Activated CD8-positive, alpha-beta memory T cell treated with anti-CD3 and anti-CD28 coated beads, Interleukin-2, amount 50 U/mL, for 24 hours (primary cell): ENCODE results near the gene TMEM208.
A peak's percentile ranks its signal among the peaks of the same experiment; 100 is the strongest.

Experiments used
- DNase-seq: peaks from one replicate; pipeline ENCODE4 v3.0.0-alpha.2; 2020; ENCODE audit errors: extremely low read depth

Gene TMEM208

GRCh38 chr16:67226804-67227566 is at the start of gene TMEM208:
Gene TMEM208, plus strand, starts transcription at chr16:67227130. Its CDS starts 89 bp downstream, at chr16:67227219.
- DNase-seq, result peak; percentile 98

DNA sequence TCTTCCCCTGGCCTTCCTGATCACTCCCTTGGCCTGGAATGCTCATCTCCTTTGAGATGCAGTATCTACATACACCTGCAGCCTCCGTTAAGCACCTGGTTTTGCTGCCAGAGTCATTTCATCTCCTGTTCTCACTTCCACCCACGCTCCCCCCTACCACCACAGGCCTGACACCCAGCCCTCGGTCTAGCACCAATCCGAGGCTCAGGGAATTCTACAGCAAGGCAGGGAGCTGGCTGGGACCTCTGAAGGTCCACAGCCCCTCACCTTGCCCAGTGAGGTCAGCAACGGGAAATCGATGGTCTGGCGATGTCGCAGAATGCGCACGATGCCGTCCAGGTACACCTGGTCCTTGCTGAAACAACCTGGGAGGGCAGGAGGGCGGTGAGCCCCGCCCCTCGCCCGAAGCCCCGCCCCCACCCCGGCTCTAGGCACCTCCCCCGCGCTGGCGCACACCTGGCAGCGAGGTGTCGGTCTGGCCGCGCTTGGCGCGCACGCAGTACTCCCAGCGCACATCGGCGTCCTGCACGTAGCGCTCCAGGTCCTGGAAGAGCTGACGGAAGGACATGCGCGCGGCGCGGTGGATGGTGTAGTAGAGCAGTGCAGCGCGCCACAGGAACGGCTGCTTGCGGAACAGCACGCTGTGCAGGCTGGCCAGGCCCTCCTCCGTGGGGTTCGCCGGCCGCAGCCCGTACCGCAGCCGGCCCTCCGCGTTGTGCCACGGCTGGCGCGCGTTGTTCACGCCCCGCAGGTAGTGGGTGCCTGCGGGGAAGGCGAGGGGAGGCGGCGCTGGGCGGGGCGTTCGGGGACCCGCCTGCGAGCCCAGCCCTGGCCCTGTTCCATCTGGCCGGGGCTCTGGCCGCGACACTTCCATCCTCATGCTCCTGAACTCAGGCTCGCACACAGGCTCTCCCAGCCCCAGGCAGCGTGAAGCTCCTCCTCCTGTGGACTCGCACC is 48.9 kb upstream of the TMEM208 start:
- no peak for DNase-seq

DNA sequence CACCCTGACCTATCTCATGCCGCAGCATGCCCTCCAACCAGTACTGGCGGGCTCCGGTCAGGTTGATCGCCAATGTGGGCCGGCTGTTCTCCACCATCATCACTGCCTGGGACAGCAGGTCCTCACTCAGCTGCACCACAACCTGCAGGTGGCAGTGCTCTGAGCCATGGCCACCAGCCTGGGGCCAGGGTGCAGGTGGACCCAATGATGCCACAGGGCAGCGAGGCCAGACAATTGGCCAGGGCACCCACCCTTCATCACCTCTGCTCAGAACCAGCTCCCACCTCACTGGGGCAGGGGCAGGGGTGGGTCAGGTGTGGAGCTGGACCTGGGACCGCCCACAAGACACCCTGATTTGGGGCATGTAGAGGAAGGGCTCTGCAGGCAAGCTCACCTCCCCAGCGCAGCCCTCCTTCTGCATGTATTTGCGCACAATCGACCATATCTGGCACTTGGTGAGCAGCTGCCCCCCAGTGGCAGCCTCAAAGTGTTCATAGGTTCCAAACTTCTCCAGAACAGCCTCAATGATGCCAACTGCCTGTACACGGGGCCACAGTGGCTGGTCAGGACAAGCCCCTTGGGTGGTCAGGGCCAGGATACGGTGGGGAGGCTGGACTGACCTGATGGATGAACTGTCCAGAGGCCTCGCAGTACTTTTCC is 47.4 kb upstream of the TMEM208 start:
- DNase-seq, result no peak

- no peak for DNase-seq
Observed at GRCh38 chr16:67180166-67180565, 46.8 kb upstream of the TMEM208 start.

DNA sequence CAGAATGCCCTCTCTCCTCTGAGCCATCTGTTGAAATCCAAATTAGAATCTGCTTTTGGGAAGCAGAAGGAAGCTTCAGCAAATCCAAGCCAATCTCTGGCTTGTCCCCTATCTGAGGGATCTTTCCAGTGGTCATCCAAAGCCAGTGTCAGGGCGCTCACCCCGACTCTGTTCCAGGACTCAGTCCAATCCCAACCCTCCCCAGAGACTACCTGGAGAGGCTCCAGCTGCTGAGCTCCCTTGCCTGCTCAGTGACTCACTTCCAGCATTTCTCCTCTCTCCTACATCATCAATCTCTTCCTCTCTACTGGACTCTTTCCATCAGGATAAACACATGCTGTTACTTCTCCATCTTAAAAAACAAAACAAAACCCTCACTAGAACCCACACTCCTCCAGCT is 45.6 kb upstream of the TMEM208 start:
- no peak for DNase-seq

DNA sequence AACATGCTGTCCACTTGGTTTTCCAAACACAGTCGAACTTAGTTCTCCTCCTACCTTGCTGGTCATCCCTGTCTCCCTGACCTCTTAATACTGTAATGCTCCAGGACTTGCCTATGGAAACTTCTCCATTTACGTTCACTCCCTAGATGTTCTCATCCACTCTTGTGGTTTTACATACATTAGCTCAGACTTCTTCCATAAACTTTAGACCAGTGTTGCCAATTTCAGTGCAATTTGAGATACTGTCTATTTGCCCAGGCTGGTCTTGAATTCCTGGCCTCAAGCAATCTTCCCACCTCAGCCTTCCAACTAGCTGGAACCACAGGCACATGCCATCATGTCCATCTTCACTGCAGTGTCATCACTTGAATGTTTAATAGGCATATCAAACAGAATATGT is 44.6 kb upstream of the TMEM208 start:
- DNase-seq, result no peak

DNA sequence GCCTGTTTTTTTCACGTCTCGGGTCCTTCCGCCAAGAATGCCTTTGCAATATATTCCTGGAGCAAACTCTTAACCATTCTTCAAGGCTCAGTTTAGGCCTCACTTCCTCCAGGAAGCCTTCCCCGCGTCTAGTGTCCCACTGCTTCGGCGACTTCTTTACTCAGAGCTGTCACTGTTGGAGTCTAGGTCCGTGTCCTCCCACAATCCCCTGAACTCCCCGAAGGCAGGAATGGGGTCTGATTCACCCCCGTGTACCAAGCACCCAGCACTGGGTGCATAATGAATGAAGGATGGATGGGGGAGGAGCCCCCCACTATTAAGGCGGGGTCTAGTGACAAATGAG is 43.7 kb upstream of the TMEM208 start:
- DNase-seq, result no peak

DNA sequence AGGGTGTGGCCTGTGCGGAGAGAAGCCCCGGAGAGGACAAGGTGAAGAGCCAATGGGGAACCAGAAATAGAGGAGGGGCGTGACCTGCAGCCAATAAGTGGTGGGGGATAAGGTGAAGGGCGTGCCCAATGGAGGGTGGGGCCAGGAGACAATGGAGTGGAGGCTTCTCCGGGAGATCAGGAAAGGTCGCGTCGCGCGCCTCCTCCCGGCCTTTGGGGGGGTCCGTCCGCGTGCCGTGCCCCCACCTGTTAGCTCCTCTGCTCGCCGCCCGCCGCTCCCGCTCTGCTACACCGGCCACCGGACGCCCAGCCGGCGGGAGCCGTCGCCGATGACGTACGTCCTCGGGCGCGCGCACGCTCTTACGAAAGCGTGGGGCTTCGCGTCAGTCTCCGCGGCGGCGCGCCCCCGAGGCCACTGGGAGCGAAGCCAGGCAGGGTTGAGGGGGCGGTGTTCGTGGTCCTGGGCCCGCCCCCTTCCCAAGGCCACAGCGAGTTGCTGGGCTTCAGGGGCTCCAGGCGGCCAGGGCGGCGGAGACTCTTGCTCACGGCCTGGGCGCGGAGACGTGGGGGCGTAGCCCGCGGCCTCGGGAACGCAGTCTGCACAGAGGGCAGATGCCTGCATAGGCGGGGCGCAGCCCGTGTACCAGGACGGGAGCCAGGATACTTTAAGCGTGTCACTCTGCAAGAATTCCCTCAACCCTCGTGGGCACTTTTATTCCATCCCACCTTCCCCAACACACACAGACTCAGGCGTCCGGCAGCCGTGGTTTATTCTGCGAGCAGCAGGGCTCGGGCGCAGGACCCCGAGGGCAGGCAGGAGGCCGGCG is 43.1 kb upstream of the TMEM208 start, which contains the start of gene MATCAP1:
Gene MATCAP1, minus strand, starts transcription at position 337 of the 826 bp plus-strand sequence. CDS start 3,353 bp downstream, outside the sequence.
- peak; percentile 89 for DNase-seq

- DNase-seq, result no peak
Observed at GRCh38 chr16:67184453-67184994, 42.4 kb upstream of the TMEM208 start.

DNA sequence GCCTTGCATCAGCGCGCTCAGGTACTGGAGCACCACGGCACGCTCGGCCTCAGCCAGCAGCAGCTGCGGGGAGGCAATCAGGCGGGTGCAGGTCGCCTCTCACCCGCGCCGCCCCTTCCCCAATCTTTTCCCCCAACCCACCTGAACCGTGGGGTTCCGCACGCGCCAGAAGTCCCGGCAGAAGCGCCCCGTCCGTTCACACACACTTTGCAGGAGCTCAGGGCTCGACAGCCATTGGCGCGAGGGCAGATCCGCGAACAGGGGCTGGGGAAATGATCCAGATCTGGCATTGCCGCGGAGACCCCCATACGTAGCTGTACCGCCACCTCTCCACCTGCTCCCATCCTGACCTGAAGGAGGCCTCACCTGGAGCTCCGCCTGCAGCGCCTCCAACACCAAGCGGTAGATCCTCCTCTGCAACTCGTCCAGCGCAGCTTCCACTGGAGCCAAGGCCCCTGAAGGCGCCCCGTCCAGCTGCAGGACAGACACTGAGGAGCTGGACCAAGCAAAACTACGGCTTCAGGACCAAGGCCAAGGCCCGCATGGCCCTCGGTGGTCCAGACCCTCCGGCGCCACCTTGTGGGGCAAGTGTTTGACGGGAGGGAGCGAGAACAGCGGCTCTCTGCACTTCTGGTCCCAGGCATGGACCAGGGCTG is 41.8 kb upstream of the TMEM208 start:
- DNase-seq, result peak; percentile 62

DNA sequence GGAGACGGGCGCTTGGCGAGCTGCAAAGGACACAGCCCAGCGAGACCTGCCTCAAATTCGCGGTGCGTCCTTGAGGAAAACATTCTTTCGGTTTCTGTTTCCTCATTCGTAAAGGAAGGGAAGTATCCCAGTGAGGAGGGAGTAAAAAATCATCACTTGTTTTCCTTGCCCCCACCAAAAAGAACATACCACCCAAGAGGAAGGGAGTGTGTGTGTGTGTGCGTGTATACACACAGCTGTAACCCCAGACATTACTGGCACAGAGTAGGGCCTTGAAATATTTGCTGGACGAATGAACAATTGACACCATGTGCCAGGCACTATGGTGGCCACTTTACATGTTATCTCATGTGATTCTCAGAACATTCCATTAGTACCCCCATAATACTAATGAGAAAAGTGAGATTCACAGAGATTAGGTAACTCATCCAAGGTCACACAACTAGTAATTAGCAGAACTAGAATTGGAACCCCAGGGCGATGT is 41.2 kb upstream of the TMEM208 start:
- DNase-seq, result no peak

DNA sequence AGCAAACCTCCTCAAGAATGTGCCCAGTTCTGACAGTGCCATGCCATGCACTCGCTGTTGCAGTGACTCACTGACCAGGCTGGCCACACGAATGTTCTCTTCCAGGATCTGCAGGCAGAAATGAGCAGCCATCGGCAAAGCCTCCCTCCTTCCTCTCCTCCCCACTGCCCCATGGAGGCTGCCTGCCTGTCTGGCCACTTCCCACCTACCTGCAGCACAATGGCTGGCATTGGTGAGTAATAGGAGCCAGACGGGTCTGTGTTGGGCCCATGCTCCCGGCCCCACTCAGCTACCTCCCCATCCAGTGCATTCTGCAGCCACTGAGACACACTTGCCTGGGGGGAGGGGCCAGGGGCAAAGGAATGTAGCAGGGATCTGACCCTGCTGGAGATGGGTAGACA is 40.4 kb upstream of the TMEM208 start:
- no peak for DNase-seq

DNA sequence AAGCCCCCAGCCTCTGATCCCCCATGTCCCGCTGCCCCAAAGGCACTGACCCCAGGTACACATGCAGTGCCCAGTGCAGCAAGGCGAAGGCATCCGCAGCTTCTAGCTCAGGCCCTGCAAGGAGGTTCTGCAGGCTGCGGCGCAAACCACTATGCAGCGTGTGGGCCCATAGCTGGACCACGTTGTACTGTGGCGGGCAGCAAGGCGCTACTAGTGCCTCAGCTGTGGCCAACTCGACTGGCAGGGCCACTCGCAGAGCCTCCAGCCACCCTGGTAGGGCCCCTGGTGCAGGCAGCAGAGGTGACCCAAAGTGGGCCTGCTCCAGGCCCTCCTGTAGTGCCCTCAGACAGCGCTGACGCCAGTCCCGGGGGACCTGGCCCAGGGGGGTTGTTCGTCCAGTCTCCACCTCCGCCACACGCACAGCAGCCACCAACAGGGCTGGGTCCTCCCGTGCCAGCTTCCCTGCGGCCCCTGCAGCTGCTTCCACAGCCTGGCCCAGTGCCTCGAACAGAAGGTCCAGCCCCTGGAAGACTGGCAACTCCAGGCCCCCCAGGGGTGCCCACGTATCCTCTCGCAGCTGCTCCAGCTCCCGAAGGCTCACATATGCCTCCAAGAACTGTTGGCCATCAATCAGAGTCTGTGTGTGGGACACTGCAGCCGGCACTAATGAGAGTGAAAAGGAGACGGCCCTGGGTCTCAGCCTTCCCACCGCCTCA is 39.6 kb upstream of the TMEM208 start:
- DNase-seq, result no peak

GRCh38 chr16:67188323-67188722 is 38.6 kb upstream of the TMEM208 start:
- no peak for DNase-seq

GRCh38 chr16:67188798-67189197 is 38.1 kb upstream of the TMEM208 start:
- DNase-seq, result no peak

- DNase-seq, result no peak
Observed at GRCh38 chr16:67190041-67190440, 36.9 kb upstream of the TMEM208 start, which contains the start of gene EXOC3L1. Gene EXOC3L1, minus strand, starts transcription at chr16:67190136. Its CDS starts 460 bp downstream, at chr16:67189676.

- no peak for DNase-seq
Observed at GRCh38 chr16:67190448-67191399, 36.2 kb upstream of the TMEM208 start.

GRCh38 chr16:67191411-67191994 is 35.4 kb upstream of the TMEM208 start:
- no peak for DNase-seq
